Parathyroid adenoma (tissue), 2 donors: ENCODE data around the gene RTCA.

Experiments used
- H2AFZ ChIP-seq: fragments of 300-600 bp; sonication (generic); one replicate; pipeline ENCODE4 v1.7.0; 2017; ENCODE audit warnings: antibody characterized with exemption, mild to moderate bottlenecking
- H3K27ac ChIP-seq: fragments of 300-600 bp; sonication (generic); one replicate; pipeline ENCODE4 v1.7.0; 2017
- H3K27me3 ChIP-seq: fragments of 300-600 bp; sonication (generic); one replicate; pipeline ENCODE4 v1.7.0; 2017; ENCODE audit warnings: low read length; ENCODE audit not compliant: control insufficient read depth, insufficient read depth
- H3K36me3 ChIP-seq: fragments of 300-600 bp; sonication (generic); one replicate; pipeline ENCODE4 v1.7.0; 2017; ENCODE audit warnings: low read length; ENCODE audit not compliant: control insufficient read depth, insufficient read depth
- H3K4me1 ChIP-seq: fragments of 300-600 bp; sonication (generic); one replicate; pipeline ENCODE4 v1.7.0; 2017; ENCODE audit warnings: control low read depth
- H3K4me2 ChIP-seq: fragments of 300-600 bp; sonication (generic); one replicate; pipeline ENCODE4 v1.7.0; 2017; ENCODE audit warnings: low read length
- H3K4me3 ChIP-seq: fragments of 300-600 bp; sonication (generic); one replicate; pipeline ENCODE4 v1.7.0; 2017; ENCODE audit warnings: low read depth, low read length
- H3K79me2 ChIP-seq: fragments of 300-600 bp; sonication (generic); one replicate; pipeline ENCODE4 v1.7.0; 2017; ENCODE audit warnings: control low read depth
- H3K9ac ChIP-seq: fragments of 300-600 bp; sonication (generic); one replicate; pipeline ENCODE4 v1.7.0; 2017; ENCODE audit warnings: mild to moderate bottlenecking
- H3K9me3 ChIP-seq: fragments of 300-600 bp; sonication (generic); one replicate; pipeline ENCODE4 v1.7.0; 2017; ENCODE audit warnings: low read length; ENCODE audit not compliant: control insufficient read depth
- CTCF ChIP-seq: fragments of 300-600 bp; sonication (generic); IDR thresholded peaks from one replicate; pipeline ENCODE4 v1.7.0; 2017; ENCODE audit warnings: antibody characterized with exemption, mild to moderate bottlenecking
- donor health status: primary hyperparathyroidism.

Gene RTCA

GRCh38 chr1:100279358-100279923 is 13.4 kb downstream of the RTCA start:
- no peak overlapping the region for H2AFZ ChIP-seq
- H3K79me2 ChIP-seq: no peaks in the 10 kb centered on the region
- no peak overlapping the region for H3K4me2 ChIP-seq
- H3K4me3 ChIP-seq: no peak overlapping the region
- no peak for TF ChIP-seq CTCF
- no peak overlapping the region for H3K9ac ChIP-seq
- no peaks in the 10 kb centered on the region for H3K4me1 ChIP-seq
- no peaks in the 10 kb centered on the region for H3K27me3 ChIP-seq
- no peaks in the 10 kb centered on the region for H3K36me3 ChIP-seq
- H3K9me3 ChIP-seq: no peaks in the 10 kb centered on the region
- no peak overlapping the region for H3K27ac ChIP-seq

GRCh38 chr1:100279954-100280682 is 14.1 kb downstream of the RTCA start:
- no peak for TF ChIP-seq CTCF
- H3K9ac ChIP-seq: no peak overlapping the region
- H3K27ac ChIP-seq: no peak overlapping the region

GRCh38 chr1:100284591-100284990 is 18.6 kb downstream of the RTCA start:
- Histone ChIP-seq H3K9ac (no peak overlapping the region), H3K27ac (no peak overlapping the region)

More at GRCh38 chr1:100279954-100280682, 14.1 kb downstream of the RTCA start:
- Histone ChIP-seq H2AFZ (no peak overlapping the region), H3K4me3 (no peak overlapping the region), H3K27me3 (no peaks in the 10 kb centered on the region), H3K36me3 (no peaks in the 10 kb centered on the region), H3K4me1 (no peaks in the 10 kb centered on the region), H3K79me2 (no peaks in the 10 kb centered on the region), H3K4me2 (no peak overlapping the region), H3K9me3 (no peaks in the 10 kb centered on the region)

GRCh38 chr1:100287162-100287561 is 21.1 kb downstream of the RTCA start:
- Histone ChIP-seq H3K9ac (no peak overlapping the region), H3K27me3 (no peaks in the 10 kb centered on the region), H3K4me1 (no peaks in the 10 kb centered on the region), H3K4me3 (no peak overlapping the region), H2AFZ (no peak overlapping the region), H3K4me2 (no peak overlapping the region), H3K79me2 (no peaks in the 10 kb centered on the region), H3K27ac (no peak overlapping the region), H3K36me3 (no peaks in the 10 kb centered on the region), H3K9me3 (no peaks in the 10 kb centered on the region)
- no peak for TF ChIP-seq CTCF

More at GRCh38 chr1:100284591-100284990, 18.6 kb downstream of the RTCA start:
- H3K79me2 ChIP-seq: no peaks in the 10 kb centered on the region
- no peaks in the 10 kb centered on the region for H3K27me3 ChIP-seq
- no peak for TF ChIP-seq CTCF
- no peaks in the 10 kb centered on the region for H3K36me3 ChIP-seq
- H2AFZ ChIP-seq: no peak overlapping the region
- H3K4me2 ChIP-seq: no peak overlapping the region
- H3K4me1 ChIP-seq: no peaks in the 10 kb centered on the region
- H3K9me3 ChIP-seq: no peaks in the 10 kb centered on the region
- H3K4me3 ChIP-seq: no peak overlapping the region

GRCh38 chr1:100290291-100290690 is 24.3 kb downstream of the RTCA start:
- Histone ChIP-seq H3K36me3 (no peaks in the 10 kb centered on the region), H2AFZ (no peak overlapping the region), H3K4me1 (no peaks in the 10 kb centered on the region), H3K9me3 (no peaks in the 10 kb centered on the region), H3K9ac (no peak overlapping the region), H3K27ac (no peak overlapping the region), H3K4me3 (no peak overlapping the region), H3K4me2 (no peak overlapping the region), H3K79me2 (no peaks in the 10 kb centered on the region), H3K27me3 (no peaks in the 10 kb centered on the region)
- TF ChIP-seq CTCF: no peak
